ENCODE data around the gene TFB2M.

DNA sequence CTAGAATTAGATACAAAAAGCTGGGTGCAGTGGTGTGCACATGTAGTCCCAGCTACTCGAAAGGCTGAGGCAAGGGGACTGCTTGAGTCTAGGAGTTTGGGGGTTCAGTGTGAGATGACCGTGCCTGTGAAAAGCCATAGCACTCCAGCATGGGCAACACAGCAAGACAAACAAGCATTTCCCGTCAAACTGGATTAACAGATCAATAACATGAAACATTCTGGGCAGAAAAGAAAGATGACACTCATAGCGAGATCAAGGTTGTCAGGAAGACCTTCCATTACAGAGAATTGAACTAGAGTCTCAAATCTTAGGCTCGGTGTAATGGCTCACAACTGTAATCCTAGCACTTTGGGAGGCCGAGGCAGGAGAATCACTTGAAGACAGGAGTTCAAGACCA, 14.0 kb downstream of the TFB2M start:
- TF ChIP-seq, protein P1, sequence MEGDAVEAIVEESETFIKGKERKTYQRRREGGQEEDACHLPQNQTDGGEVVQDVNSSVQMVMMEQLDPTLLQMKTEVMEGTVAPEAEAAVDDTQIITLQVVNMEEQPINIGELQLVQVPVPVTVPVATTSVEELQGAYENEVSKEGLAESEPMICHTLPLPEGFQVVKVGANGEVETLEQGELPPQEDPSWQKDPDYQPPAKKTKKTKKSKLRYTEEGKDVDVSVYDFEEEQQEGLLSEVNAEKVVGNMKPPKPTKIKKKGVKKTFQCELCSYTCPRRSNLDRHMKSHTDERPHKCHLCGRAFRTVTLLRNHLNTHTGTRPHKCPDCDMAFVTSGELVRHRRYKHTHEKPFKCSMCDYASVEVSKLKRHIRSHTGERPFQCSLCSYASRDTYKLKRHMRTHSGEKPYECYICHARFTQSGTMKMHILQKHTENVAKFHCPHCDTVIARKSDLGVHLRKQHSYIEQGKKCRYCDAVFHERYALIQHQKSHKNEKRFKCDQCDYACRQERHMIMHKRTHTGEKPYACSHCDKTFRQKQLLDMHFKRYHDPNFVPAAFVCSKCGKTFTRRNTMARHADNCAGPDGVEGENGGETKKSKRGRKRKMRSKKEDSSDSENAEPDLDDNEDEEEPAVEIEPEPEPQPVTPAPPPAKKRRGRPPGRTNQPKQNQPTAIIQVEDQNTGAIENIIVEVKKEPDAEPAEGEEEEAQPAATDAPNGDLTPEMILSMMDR (conservative IDR thresholded peaks at IDR 0.05) = no peak
- TF ChIP-seq ZFX (IDR thresholded peaks at IDR 0.05) = no peak

Measured in C4-2B (cell line).